HPDE6-E6E7 (cell line): ENCODE data around the gene PDSS2.
"Not testable (repeated sequence)": the region's sequence is repeated elsewhere in the genome, so short reads cannot be mapped to it uniquely, and the experiment has no call there.

Experiments used
- DNase-seq: peaks from one replicate; pipeline ENCODE4 v3.0.0; 2011; ENCODE audit warnings: missing footprints; ENCODE audit errors: extremely low spot score

The PDSS2 gene

GRCh38 chr6:107459283-107460082 lies at the start of gene PDSS2:
Gene PDSS2, minus strand, starts transcription at chr6:107459564. Its CDS starts 279 bp downstream, at chr6:107459285.
- DNase-seq = peak; percentile 94

GRCh38 chr6:107506145-107506544 lies 46.8 kb upstream of the PDSS2 start:
- DNase-seq = peak; percentile 58

- DNase-seq = no peak
Observed at GRCh38 chr6:107504270-107505026, 45.1 kb upstream of the PDSS2 start.

- no peak for DNase-seq
Observed at GRCh38 chr6:107496892-107497684, 37.7 kb upstream of the PDSS2 start.

GRCh38 chr6:107495971-107496370 lies 36.6 kb upstream of the PDSS2 start:
- DNase-seq = no peak

GRCh38 chr6:107495196-107495643 lies 35.9 kb upstream of the PDSS2 start:
- DNase-seq = no peak

- DNase-seq = no peak
Observed at GRCh38 chr6:107493158-107494057, 34.0 kb upstream of the PDSS2 start.

GRCh38 chr6:107491760-107492660 lies 32.6 kb upstream of the PDSS2 start:
- no peak for DNase-seq

GRCh38 chr6:107491138-107491609 lies 31.8 kb upstream of the PDSS2 start:
- no peak for DNase-seq

GRCh38 chr6:107490566-107491137 lies 31.3 kb upstream of the PDSS2 start:
- no peak for DNase-seq

GRCh38 chr6:107489636-107490565 lies 30.5 kb upstream of the PDSS2 start, which contains the start of gene SOBP:
Gene SOBP, plus strand, starts transcription at chr6:107490117. Its CDS starts 500 bp downstream, at chr6:107490617.
- no peak for DNase-seq

GRCh38 chr6:107488875-107489635 lies 29.7 kb upstream of the PDSS2 start:
- no peak for DNase-seq

- no peak for DNase-seq
Observed at GRCh38 chr6:107488174-107488874, 29.0 kb upstream of the PDSS2 start.

GRCh38 chr6:107485157-107485556 lies 25.8 kb upstream of the PDSS2 start:
- DNase-seq = no peak

GRCh38 chr6:107479089-107479690 lies 19.8 kb upstream of the PDSS2 start:
- no peak for DNase-seq

- DNase-seq = not testable (repeated sequence)
Observed at GRCh38 chr6:107475826-107476225, 16.5 kb upstream of the PDSS2 start.
